ENCODE results near the gene CHST3.
A peak's percentile ranks its signal among the peaks of the same experiment; 100 is the strongest.

CHST3 gene

DNA sequence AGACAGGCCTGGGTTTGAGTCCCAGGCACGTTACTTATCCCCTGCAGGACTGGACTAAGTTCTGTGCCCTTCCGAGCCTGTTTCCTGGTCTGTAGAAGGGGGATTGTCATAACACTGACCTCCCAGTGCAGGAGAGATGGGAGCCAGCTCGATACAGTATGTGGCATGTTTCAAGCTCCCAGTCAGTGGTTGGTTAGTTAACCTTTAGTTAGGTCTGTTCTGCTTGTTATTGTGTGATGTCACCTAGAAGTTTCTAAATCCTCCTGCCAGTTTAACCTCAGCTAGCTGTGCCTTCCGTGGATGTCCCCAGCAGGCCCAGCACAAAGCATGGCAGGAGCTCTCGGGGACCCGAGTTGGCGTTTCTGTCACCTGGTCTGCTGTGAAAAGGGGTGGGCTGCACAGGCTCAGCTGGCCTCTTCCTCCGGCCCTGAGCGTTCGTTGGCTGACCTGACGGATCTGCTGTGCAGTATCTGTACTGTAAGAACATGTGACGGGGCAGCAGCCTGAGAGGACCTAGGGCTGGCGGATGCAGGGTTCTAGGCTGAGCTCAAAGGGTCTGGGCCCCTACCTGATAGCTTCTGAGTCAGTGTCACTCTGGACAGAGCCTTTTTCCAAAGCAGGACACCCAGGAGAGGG is 71.2 kb downstream of the CHST3 start:
- DNase-seq: no peak

- no peak for DNase-seq
These were observed 73.1 kb downstream of the CHST3 start for GRCh38 chr10:72037266-72037665.

GRCh38 chr10:72037811-72038210 is 73.6 kb downstream of the CHST3 start:
- DNase-seq: no peak

- no peak for DNase-seq
These were observed 74.3 kb downstream of the CHST3 start for GRCh38 chr10:72038458-72039001.

GRCh38 chr10:72039377-72039776 is 75.2 kb downstream of the CHST3 start:
- no peak for DNase-seq

DNA sequence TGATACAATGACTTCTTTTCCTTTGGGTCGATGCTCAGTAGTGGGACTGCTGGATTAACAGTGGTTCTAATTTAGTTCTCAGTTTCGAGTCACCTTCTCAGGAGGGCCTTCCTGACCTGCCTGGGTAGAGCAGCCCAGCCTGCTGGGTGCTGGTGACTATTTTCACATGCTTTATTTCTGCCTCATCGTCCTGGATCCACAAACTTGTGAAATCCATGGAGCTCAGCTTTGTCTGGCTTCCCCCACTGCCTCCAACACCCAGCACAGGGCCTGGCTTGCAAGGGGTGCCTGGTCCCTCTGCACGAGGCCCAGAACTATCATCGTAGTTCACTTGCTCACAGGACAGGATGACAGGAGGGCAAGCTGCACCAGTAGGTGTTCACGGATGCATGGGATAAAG is 77.3 kb downstream of the CHST3 start:
- DNase-seq: no peak

GRCh38 chr10:72043016-72043834 is 79.0 kb downstream of the CHST3 start:
- DNase-seq: no peak

GRCh38 chr10:72044417-72045041 is 80.3 kb downstream of the CHST3 start:
- DNase-seq: no peak

GRCh38 chr10:72045586-72045985 is 81.4 kb downstream of the CHST3 start:
- DNase-seq: no peak

DNA sequence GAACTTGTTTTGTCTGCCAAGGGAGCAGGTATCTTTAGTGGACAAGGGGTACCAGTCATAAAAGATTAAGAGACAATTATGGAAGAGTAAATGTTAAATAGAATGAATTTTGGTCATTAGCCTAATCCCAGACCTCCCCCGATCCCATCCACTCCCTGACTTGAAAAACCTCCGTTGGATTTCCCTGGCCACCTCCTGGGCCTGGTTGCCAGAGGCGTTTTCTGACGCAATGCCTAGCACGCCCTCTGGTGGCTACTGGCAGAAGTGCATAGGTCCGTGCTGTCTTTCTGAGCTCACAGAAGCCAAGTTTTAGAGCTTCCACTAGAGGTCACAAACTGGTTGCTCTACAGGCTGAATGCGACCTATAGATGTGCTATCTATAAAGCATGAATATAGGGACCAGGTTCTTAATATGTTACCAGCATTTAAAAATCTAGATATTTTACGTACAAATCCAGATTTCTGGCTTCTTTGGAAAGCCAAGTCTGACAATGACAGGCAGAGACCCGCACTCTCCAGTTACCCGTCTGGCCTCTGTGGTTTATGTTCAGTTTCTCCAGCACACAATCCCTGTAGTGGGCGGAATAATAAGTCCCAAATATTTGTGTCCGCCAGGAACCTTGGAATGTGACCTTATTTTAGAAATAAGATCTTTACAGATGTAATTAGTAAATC is 84.4 kb downstream of the CHST3 start:
- peak; percentile 96 for DNase-seq

GRCh38 chr10:72049472-72049871 is 85.3 kb downstream of the CHST3 start:
- no peak for DNase-seq

- no peak for DNase-seq
These were observed 86.0 kb downstream of the CHST3 start for GRCh38 chr10:72049969-72050781.

DNA sequence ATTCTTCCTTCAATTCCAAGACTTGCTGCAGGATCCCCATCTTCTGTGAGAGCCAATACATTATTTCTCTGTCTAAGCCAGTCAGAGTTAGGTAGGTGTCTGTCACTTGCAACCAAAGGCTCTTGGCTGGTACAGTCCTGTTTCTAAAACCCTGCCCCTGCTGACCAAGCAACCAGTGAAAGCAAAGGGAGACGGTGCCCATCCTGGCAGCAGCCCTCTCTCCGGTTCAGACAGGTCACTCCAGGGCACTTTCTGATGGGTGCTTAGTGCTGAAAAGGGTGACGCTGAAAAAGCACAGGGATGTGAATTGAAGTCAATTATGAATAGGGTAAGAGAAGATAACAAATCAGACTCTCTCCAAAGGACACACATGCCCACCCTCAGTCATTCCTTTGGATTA is 86.7 kb downstream of the CHST3 start:
- no peak for DNase-seq

DNA sequence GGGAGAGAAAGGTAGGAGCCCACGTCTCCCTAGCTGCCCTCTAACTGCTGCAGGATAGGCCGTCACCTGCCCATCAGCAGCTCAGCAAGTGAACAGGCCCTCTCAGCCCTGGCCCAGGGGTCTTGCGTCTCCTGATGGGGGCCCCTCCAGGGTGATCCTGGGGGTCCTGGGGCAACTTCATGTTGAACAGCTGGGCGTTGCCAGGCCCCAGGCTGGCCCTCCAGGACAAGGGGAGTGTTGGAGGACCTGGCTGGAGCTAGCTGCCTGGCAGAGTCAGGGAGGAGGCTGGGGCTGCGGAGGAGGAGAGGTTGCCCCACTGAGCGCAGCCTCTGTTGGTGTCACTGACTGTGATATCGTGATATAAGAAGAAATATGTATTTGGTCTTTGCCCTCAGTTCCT is 89.5 kb downstream of the CHST3 start:
- no peak for DNase-seq

GRCh38 chr10:72056113-72056512 is 91.9 kb downstream of the CHST3 start:
- DNase-seq: no peak

- no peak for DNase-seq
These were observed 92.9 kb downstream of the CHST3 start for GRCh38 chr10:72056932-72057751.

GRCh38 chr10:72058347-72058898 is 94.2 kb downstream of the CHST3 start:
- DNase-seq: no peak

DNA sequence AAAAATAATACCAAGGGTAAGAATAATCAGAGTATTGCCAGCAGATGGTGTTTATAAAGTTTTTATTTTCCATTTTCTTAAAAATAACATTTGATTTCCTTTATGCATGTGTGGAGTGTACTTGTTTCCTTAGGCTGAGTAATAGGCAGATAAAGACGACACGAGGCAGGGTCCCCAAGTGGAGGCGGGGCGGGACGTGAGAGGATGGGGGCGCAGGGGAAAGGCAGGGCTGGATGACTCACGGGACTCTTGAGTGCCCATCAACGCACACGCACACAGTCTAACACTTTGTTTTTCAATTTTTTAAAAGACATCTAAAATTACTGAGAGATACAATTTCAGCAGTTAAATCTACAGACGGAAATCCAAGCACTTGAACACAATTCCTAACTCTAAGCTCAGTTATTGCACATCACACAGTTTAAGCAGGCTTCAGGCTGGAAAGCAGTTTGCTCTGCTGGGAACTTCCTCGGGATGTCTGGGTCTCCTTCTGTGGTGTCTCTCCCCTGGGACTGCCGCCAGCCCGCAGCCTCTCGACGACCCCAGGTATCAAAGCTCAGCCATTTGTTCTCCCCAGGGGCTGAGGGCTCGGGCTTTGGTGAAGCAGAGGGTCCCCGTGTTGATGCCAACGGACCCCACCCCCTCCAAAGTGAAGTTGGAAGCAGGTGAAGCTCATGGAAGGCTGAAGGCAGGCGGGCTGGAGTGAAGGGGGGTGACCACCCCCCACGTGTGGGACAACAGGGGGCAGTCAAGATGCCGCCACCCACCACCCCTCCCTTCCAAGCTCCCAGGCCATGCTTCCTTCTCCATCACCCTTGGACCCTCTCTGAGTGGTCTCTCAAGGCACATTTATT is 95.0 kb downstream of the CHST3 start:
- DNase-seq: no peak

- DNase-seq: no peak
These were observed 95.9 kb downstream of the CHST3 start for GRCh38 chr10:72059843-72060822.
